Measurements from ENCODE around the gene NDUFA8.

NDUFA8 gene

GRCh38 chr9:122186301-122186700 lies 26.7 kb upstream of the NDUFA8 start:
- DNase-seq (ENCODE audit: low read depth in 4 of 4, low spot score in 1 of 4) = no peak

GRCh38 chr9:122184551-122184950 lies 25.0 kb upstream of the NDUFA8 start:
- DNase-seq (ENCODE audit: low read depth in 4 of 4, low spot score in 1 of 4) = no peak

GRCh38 chr9:122183501-122183900 lies 23.9 kb upstream of the NDUFA8 start:
- no peak for DNase-seq (ENCODE audit: low read depth in 4 of 4, low spot score in 1 of 4)

GRCh38 chr9:122180633-122181032 lies 21.1 kb upstream of the NDUFA8 start:
- no peak for DNase-seq (ENCODE audit: low read depth in 4 of 4, low spot score in 1 of 4)

- no peak for DNase-seq (ENCODE audit: low read depth in 4 of 4, low spot score in 1 of 4)
These were observed 20.1 kb upstream of the NDUFA8 start for GRCh38 chr9:122179690-122180074.

GRCh38 chr9:122179054-122179689 lies 19.6 kb upstream of the NDUFA8 start:
- DNase-seq (ENCODE audit: low read depth in 4 of 4, low spot score in 1 of 4) = no peak

GRCh38 chr9:122176916-122177315 lies 17.3 kb upstream of the NDUFA8 start:
- no peak for DNase-seq (ENCODE audit: low read depth in 4 of 4, low spot score in 1 of 4)

GRCh38 chr9:122173670-122174069 lies 14.1 kb upstream of the NDUFA8 start:
- DNase-seq (ENCODE audit: low read depth in 4 of 4, low spot score in 1 of 4) = no peak

GRCh38 chr9:122172131-122172530 lies 12.6 kb upstream of the NDUFA8 start:
- DNase-seq (ENCODE audit: low read depth in 4 of 4, low spot score in 1 of 4) = no peak

GRCh38 chr9:122168356-122168755 lies 8.8 kb upstream of the NDUFA8 start:
- no peak for DNase-seq (ENCODE audit: low read depth in 4 of 4, low spot score in 1 of 4)

- DNase-seq (ENCODE audit: low read depth in 4 of 4, low spot score in 1 of 4) = no peak
These were observed 4.7 kb upstream of the NDUFA8 start for GRCh38 chr9:122164286-122164685.

- no peak for DNase-seq (ENCODE audit: low read depth in 4 of 4, low spot score in 1 of 4)
These were observed 2.8 kb upstream of the NDUFA8 start for GRCh38 chr9:122162415-122162814.

- DNase-seq (ENCODE audit: low read depth in 4 of 4, low spot score in 1 of 4) = no peak
These were observed 307 bp upstream of the NDUFA8 start for GRCh38 chr9:122159925-122160246.

GRCh38 chr9:122158202-122158601 lies 1.4 kb downstream of the NDUFA8 start:
- DNase-seq (ENCODE audit: low read depth in 4 of 4, low spot score in 1 of 4) = no peak

GRCh38 chr9:122155796-122156195 lies 3.8 kb downstream of the NDUFA8 start:
- DNase-seq (ENCODE audit: low read depth in 4 of 4, low spot score in 1 of 4) = no peak

- no peak for DNase-seq (ENCODE audit: low read depth in 4 of 4, low spot score in 1 of 4)
These were observed 8.2 kb downstream of the NDUFA8 start for GRCh38 chr9:122151267-122151828.

- DNase-seq (ENCODE audit: low read depth in 4 of 4, low spot score in 1 of 4) = no peak
These were observed 14.1 kb downstream of the NDUFA8 start for GRCh38 chr9:122145592-122145863.

GRCh38 chr9:122144836-122145591 lies 14.6 kb downstream of the NDUFA8 start:
- DNase-seq (ENCODE audit: low read depth in 4 of 4, low spot score in 1 of 4) = no peak

GRCh38 chr9:122143876-122144405 lies 15.6 kb downstream of the NDUFA8 start:
- DNase-seq (ENCODE audit: low read depth in 4 of 4, low spot score in 1 of 4) = no peak

GRCh38 chr9:122143296-122143695 lies 16.3 kb downstream of the NDUFA8 start:
- DNase-seq (ENCODE audit: low read depth in 4 of 4, low spot score in 1 of 4) = no peak

GRCh38 chr9:122141671-122142070 lies 17.9 kb downstream of the NDUFA8 start:
- DNase-seq (ENCODE audit: low read depth in 4 of 4, low spot score in 1 of 4) = no peak

- no peak for DNase-seq (ENCODE audit: low read depth in 4 of 4, low spot score in 1 of 4)
These were observed 19.0 kb downstream of the NDUFA8 start for GRCh38 chr9:122140368-122141193.

All from stimulated activated CD4-positive, alpha-beta T cell treated with anti-CD3 and anti-CD28 coated beads, Interleukin-1b, Interleukin-23, amount 100 ng/mL, for 24 hours (primary cell).